ENCODE data around the gene ZNF408. TPM values are rescaled to one million over a fixed set of nuclear protein-coding genes. Genes with fewer than 3 reads are reported as not detected.

The ZNF408 gene
- polyA plus RNA-seq, 4 donors: 8.7 to 11.6 (median 11.5) TPM

DNA sequence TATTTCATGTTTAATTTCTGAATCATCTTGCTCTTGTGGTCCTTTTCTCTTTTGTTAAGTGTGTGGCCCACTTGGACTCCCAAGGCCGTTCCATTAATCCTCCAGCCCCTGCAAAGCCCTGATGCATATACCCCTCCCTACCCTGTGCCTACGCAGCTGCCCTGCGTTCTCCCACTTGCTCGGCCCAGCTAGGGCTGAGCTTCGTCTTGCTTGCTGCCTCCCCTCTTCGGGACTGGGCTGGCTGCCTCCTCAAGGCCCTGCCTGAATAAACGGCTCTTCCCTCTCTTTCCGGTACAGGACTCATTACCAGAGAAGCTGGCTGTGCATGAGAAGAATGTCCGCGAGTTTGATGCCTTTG lies 28.9 kb upstream of the ZNF408 start:
- H3K36me3 ChIP-seq (ENCODE audit: control insufficient read depth in 3 of 3, insufficient read depth in 2 of 3, low read depth in 1 of 3, low read length in 3 of 3): peaks cover 11 to 87% (median 24%) of the 10 kb centered on the region in 3 donors
- no peak for DNase-seq
- no peak overlapping the region for H3K4me3 ChIP-seq (ENCODE audit: low read depth in 1 of 3, low read length in 3 of 3)
- H3K4me1 ChIP-seq (ENCODE audit: control insufficient read depth in 3 of 3, insufficient read depth in 2 of 3, low read depth in 1 of 3, low read length in 2 of 3): peaks cover 2 to 34% (median 10%) of the 10 kb centered on the region in 3 donors
- no peaks in the 10 kb centered on the region for H3K9me3 ChIP-seq (ENCODE audit: control insufficient read depth in 2 of 2, insufficient read depth in 1 of 2, low read depth in 1 of 2, low read length in 1 of 2)
- H3K27me3 ChIP-seq (ENCODE audit: control insufficient read depth in 3 of 3, insufficient read depth in 3 of 3, low read length in 3 of 3): no peaks in the 10 kb centered on the region
- H3K27ac ChIP-seq (ENCODE audit: low read depth in 1 of 3, low read length in 2 of 3): peak overlapping the region in 1 of 3 donors; percentile 29
- FAIRE-seq: no peak
- 88 to 92% (median 91%) methylated on average over 10 of the region's 10 CpGs for WGBS, 3 donors

DNA sequence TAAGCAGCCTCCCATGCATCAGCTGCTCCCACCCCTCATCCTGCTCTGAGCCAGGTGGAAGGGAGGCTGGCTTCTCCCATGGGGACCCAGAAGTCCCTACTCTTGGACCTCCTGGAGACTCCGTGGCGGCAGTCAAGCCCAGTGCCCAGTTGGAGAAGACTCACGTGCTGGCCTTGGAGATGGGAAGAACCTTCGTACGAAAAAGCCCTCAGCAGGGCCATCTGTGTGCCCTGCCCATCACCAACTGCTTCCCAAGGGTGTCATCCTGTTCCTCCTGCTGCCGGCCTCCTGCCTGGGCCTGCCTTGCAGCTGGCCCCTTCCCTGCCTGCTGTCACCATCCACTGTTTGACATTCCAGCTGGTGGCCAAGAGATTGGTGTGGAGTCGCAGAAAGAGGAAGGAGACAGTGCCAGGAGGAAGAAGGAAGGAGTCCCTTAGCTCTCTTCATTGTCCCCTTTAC lies 28.4 kb upstream of the ZNF408 start:
- DNase-seq (no peak), FAIRE-seq (no peak)
- Histone ChIP-seq H3K27me3 (ENCODE audit: control insufficient read depth in 3 of 3, insufficient read depth in 3 of 3, low read length in 3 of 3) (no peaks in the 10 kb centered on the region), H3K27ac (ENCODE audit: low read depth in 1 of 3, low read length in 2 of 3) (no peak overlapping the region), H3K4me3 (ENCODE audit: low read depth in 1 of 3, low read length in 3 of 3) (no peak overlapping the region), H3K36me3 (ENCODE audit: control insufficient read depth in 3 of 3, insufficient read depth in 2 of 3, low read depth in 1 of 3, low read length in 3 of 3) (peaks cover 9 to 87% (median 23%) of the 10 kb centered on the region in 3 donors), H3K9me3 (ENCODE audit: control insufficient read depth in 2 of 2, insufficient read depth in 1 of 2, low read depth in 1 of 2, low read length in 1 of 2) (no peaks in the 10 kb centered on the region), H3K4me1 (ENCODE audit: control insufficient read depth in 3 of 3, insufficient read depth in 2 of 3, low read depth in 1 of 3, low read length in 2 of 3) (peaks cover 2 to 35% (median 10%) of the 10 kb centered on the region in 3 donors)
- WGBS, 3 donors: 86 to 92% (median 90%) methylated on average over 5 to 6 of the region's 7 CpGs

GRCh38 chr11:46673713-46674462 lies 26.9 kb upstream of the ZNF408 start:
- no peak for DNase-seq
- Histone ChIP-seq H3K9me3 (ENCODE audit: control insufficient read depth in 2 of 2, insufficient read depth in 1 of 2, low read depth in 1 of 2, low read length in 1 of 2) (no peaks in the 10 kb centered on the region), H3K4me1 (ENCODE audit: control insufficient read depth in 3 of 3, insufficient read depth in 2 of 3, low read depth in 1 of 3, low read length in 2 of 3) (peaks cover 2 to 36% (median 10%) of the 10 kb centered on the region in 3 donors), H3K27ac (ENCODE audit: low read depth in 1 of 3, low read length in 2 of 3) (peak overlapping the region in 2 of 3 donors; percentile 22 to 97), H3K27me3 (ENCODE audit: control insufficient read depth in 3 of 3, insufficient read depth in 3 of 3, low read length in 3 of 3) (no peaks in the 10 kb centered on the region), H3K4me3 (ENCODE audit: low read depth in 1 of 3, low read length in 3 of 3) (no peak overlapping the region), H3K36me3 (ENCODE audit: control insufficient read depth in 3 of 3, insufficient read depth in 2 of 3, low read depth in 1 of 3, low read length in 3 of 3) (peaks cover 12 to 87% (median 21%) of the 10 kb centered on the region in 3 donors)
- FAIRE-seq: no peak
- 54 to 74% (median 64%) methylated on average over 6 of the region's 6 CpGs for WGBS, 3 donors

GRCh38 chr11:46674463-46675287 lies 26.2 kb upstream of the ZNF408 start:
- peaks cover 11 to 90% (median 26%) of the 10 kb centered on the region in 3 donors for H3K36me3 ChIP-seq (ENCODE audit: control insufficient read depth in 3 of 3, insufficient read depth in 2 of 3, low read depth in 1 of 3, low read length in 3 of 3)
- peak overlapping the region; percentile 27 to 97 (median 77) for H3K27ac ChIP-seq (ENCODE audit: low read depth in 1 of 3, low read length in 2 of 3)
- peaks cover 2 to 44% (median 10%) of the 10 kb centered on the region in 3 donors for H3K4me1 ChIP-seq (ENCODE audit: control insufficient read depth in 3 of 3, insufficient read depth in 2 of 3, low read depth in 1 of 3, low read length in 2 of 3)
- H3K27me3 ChIP-seq (ENCODE audit: control insufficient read depth in 3 of 3, insufficient read depth in 3 of 3, low read length in 3 of 3): no peaks in the 10 kb centered on the region
- no peak overlapping the region for H3K4me3 ChIP-seq (ENCODE audit: low read depth in 1 of 3, low read length in 3 of 3)
- 16 to 31% (median 24%) methylated on average over 12 of the region's 12 CpGs for WGBS, 3 donors
- DNase-seq: peak; percentile 63 to 86
- H3K9me3 ChIP-seq (ENCODE audit: control insufficient read depth in 2 of 2, insufficient read depth in 1 of 2, low read depth in 1 of 2, low read length in 1 of 2): no peaks in the 10 kb centered on the region
- no peak for FAIRE-seq

DNA sequence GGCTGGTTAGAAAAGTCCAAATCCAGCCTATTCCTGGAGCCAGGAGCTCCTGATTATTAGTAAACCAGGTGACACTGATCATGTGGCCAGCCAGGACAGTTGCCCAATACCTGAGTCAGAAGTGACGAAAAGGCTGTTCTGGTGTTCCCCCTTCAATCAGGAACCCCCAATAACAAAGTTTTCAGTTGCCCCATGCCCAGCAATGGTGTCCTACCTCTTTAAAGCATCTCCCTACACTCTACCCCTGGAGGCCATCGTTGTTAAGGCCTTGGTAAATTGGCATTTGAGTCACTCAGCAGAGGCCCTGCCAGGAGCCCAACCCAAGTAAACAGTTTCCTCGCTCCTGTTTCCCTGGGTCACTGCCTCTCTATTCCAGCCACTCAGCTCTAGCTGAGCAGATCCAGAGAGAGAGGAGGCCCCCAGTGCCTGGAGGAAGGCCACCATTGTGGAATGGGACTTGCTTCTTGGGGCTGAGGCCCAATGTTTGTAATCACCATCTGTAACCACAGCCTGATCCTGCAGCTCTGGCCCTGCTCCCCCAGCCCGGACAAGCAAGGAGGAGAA lies 25.5 kb upstream of the ZNF408 start:
- no peaks in the 10 kb centered on the region for H3K9me3 ChIP-seq (ENCODE audit: control insufficient read depth in 2 of 2, insufficient read depth in 1 of 2, low read depth in 1 of 2, low read length in 1 of 2)
- H3K4me3 ChIP-seq (ENCODE audit: low read depth in 1 of 3, low read length in 3 of 3): no peak overlapping the region
- H3K36me3 ChIP-seq (ENCODE audit: control insufficient read depth in 3 of 3, insufficient read depth in 2 of 3, low read depth in 1 of 3, low read length in 3 of 3): peaks cover 14 to 90% (median 25%) of the 10 kb centered on the region in 3 donors
- DNase-seq (peak; percentile 65 to 78), FAIRE-seq (no peak)
- peaks cover 2 to 45% (median 10%) of the 10 kb centered on the region in 3 donors for H3K4me1 ChIP-seq (ENCODE audit: control insufficient read depth in 3 of 3, insufficient read depth in 2 of 3, low read depth in 1 of 3, low read length in 2 of 3)
- H3K27me3 ChIP-seq (ENCODE audit: control insufficient read depth in 3 of 3, insufficient read depth in 3 of 3, low read length in 3 of 3): no peaks in the 10 kb centered on the region
- 26 to 35% (median 31%) methylated on average over 4 of the region's 4 CpGs for WGBS, 3 donors
- H3K27ac ChIP-seq (ENCODE audit: low read depth in 1 of 3, low read length in 2 of 3): peak overlapping the region; percentile 27 to 97 (median 77)

- FAIRE-seq (no peak), DNase-seq (no peak)
- H3K4me3 ChIP-seq (ENCODE audit: low read depth in 1 of 3, low read length in 3 of 3): no peak overlapping the region
- no peaks in the 10 kb centered on the region for H3K9me3 ChIP-seq (ENCODE audit: control insufficient read depth in 2 of 2, insufficient read depth in 1 of 2, low read depth in 1 of 2, low read length in 1 of 2)
- H3K4me1 ChIP-seq (ENCODE audit: control insufficient read depth in 3 of 3, insufficient read depth in 2 of 3, low read depth in 1 of 3, low read length in 2 of 3): peaks cover 2 to 45% (median 10%) of the 10 kb centered on the region in 3 donors
- H3K27ac ChIP-seq (ENCODE audit: low read depth in 1 of 3, low read length in 2 of 3): peak overlapping the region in 2 of 3 donors; percentile 77 to 97
- 83 to 89% (median 87%) methylated on average over 7 of the region's 7 CpGs for WGBS, 3 donors
- H3K36me3 ChIP-seq (ENCODE audit: control insufficient read depth in 3 of 3, insufficient read depth in 2 of 3, low read depth in 1 of 3, low read length in 3 of 3): peaks cover 17 to 91% (median 26%) of the 10 kb centered on the region in 3 donors
- no peaks in the 10 kb centered on the region for H3K27me3 ChIP-seq (ENCODE audit: control insufficient read depth in 3 of 3, insufficient read depth in 3 of 3, low read length in 3 of 3)
These were observed 24.9 kb upstream of the ZNF408 start for GRCh38 chr11:46675949-46676348.

DNA sequence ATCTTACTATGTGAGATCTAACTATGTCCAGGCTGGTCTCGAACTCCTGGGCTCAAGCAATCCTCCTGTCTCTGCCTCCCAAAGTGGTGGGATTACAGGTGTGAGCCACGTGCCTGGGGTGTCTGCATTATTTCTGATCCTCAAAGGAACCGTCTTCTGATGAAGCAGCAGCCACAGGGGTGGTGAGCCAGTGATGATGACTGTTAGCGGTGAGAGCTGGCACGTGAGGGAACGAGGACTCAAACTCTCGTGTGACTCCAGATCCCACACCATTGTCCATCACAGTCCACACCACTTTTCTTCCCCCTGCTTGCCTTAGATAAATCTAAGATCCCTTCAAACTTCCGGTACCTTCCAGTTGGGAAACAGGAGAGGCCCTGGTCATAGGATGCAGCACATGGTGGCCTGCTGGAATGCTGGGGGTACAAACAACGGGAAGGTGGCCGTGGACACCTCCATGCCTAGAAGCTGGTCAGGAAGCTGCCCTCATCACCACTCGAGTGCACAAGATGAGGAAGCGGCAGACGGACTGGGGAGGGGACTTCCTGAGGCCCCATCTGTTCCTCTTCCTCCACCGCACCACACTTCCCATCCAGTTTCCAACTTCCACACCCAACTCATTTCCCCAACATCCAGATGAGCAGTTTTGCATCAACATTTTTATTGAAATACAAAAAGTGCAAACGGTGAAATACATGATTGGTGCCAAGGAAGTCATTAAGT lies 24.2 kb upstream of the ZNF408 start:
- DNase-seq (no peak), FAIRE-seq (no peak)
- Histone ChIP-seq H3K27me3 (ENCODE audit: control insufficient read depth in 3 of 3, insufficient read depth in 3 of 3, low read length in 3 of 3) (no peaks in the 10 kb centered on the region), H3K4me1 (ENCODE audit: control insufficient read depth in 3 of 3, insufficient read depth in 2 of 3, low read depth in 1 of 3, low read length in 2 of 3) (peaks cover 2 to 45% (median 10%) of the 10 kb centered on the region in 3 donors), H3K9me3 (ENCODE audit: control insufficient read depth in 2 of 2, insufficient read depth in 1 of 2, low read depth in 1 of 2, low read length in 1 of 2) (no peaks in the 10 kb centered on the region), H3K4me3 (ENCODE audit: low read depth in 1 of 3, low read length in 3 of 3) (no peak overlapping the region), H3K27ac (ENCODE audit: low read depth in 1 of 3, low read length in 2 of 3) (peak overlapping the region in 2 of 3 donors; percentile 48 to 97), H3K36me3 (ENCODE audit: control insufficient read depth in 3 of 3, insufficient read depth in 2 of 3, low read depth in 1 of 3, low read length in 3 of 3) (peaks cover 16 to 91% (median 28%) of the 10 kb centered on the region in 3 donors)
- 77 to 84% (median 78%) methylated on average over 15 of the region's 15 CpGs for WGBS, 3 donors

Measured in small intestine (tissue), 7 donors.